Psoas muscle (tissue), 8 donors: ENCODE data around the gene MOSPD3. TPM values are rescaled to one million over a fixed set of nuclear protein-coding genes. Genes with fewer than 3 reads are reported as not detected.
A peak's percentile ranks its signal among the peaks of the same experiment; 100 is the strongest.
"Not testable (repeated sequence)": the region's sequence is repeated elsewhere in the genome, so short reads cannot be mapped to it uniquely, and the experiment has no call there.

ENCODE experiments used
- ATAC-seq, 4 donors: fragments of 200-7000 bp; cut with Tn5 transposase; one replicate each; pipeline ENCODE4 v1.9.1; 2020; ENCODE audit warnings: moderate library complexity in 3 of 4, mild to moderate bottlenecking in 2 of 4
- DNase-seq, 2 donors: peaks; one replicate each; pipeline ENCODE4 v3.0.0-alpha.2; 2020
- H3K27ac ChIP-seq: fragments of 200-600 bp; one replicate; pipeline ENCODE4 v1.8.0; 2022
- H3K27me3 ChIP-seq, 3 donors: fragments of 200-600 bp in 1 of 3; one replicate each; pipeline versions ENCODE4 v1.6.1 to v1.8.0; 2013 to 2022; ENCODE audit warnings: low read length in 2 of 3, mild to moderate bottlenecking in 2 of 3, moderate library complexity in 1 of 3; ENCODE audit not compliant: insufficient read depth in 3 of 3
- H3K36me3 ChIP-seq, 2 donors: fragments of 200-600 bp in 1 of 2; one replicate each; pipeline versions ENCODE4 v1.6.1 to v1.8.0; 2013 to 2022; ENCODE audit warnings: low read depth in 1 of 2, mild to moderate bottlenecking in 1 of 2, moderate library complexity in 1 of 2; ENCODE audit not compliant: insufficient read depth in 1 of 2
- H3K4me1 ChIP-seq: fragments of 200-600 bp; one replicate; pipeline ENCODE4 v1.8.0; 2022
- H3K4me3 ChIP-seq: fragments of 200-600 bp; one replicate; pipeline ENCODE4 v1.8.0; 2022; ENCODE audit warnings: mild to moderate bottlenecking
- H3K9me3 ChIP-seq: fragments of 200-600 bp; one replicate; pipeline ENCODE4 v1.8.0; 2022
- CTCF ChIP-seq: fragments of 200-600 bp; IDR thresholded peaks from one replicate; pipeline ENCODE4 v1.8.0; 2022; ENCODE audit warnings: antibody characterized with exemption
- WGBS, 3 donors: extraction: QIAGEN DNeasy Blood & Tissue Kit; methylation state at CpG; one replicate each; pipeline versions ENCODE4 v1.1.6 to v1.1.7; 2013; 5-methylcytosine and 5-hydroxymethylcytosine counted together
- intact Hi-C, 2 donors: fragments of 100-400 bp; cut with DNase I; formaldehyde crosslinking; loops; one replicate each; pipeline versions ENCODE4 v1.11.0 to v1.14.2; 2022
- polyA plus RNA-seq, 3 donors: library from polyadenylated mRNA; stranded (reverse); fragments of 200-250 nt; gene quantifications; one replicate each; pipeline ENCODE4 v1.2.3, GENCODE V29; 2013
- total RNA-seq, 4 donors: library from RNA; stranded (reverse); fragmentation: NEBNext Ultra II Directional in 2 of 4; extraction: Animal tissue kit (Norgen Biotek cat#: 25700) in 2 of 4; gene quantifications; one replicate each; pipeline versions ENCODE4 v1.2.1 to v1.2.4, GENCODE V29; 2021 to 2023
- donor health status: healthy with polysubstance abuse.
- donor health status: DM: no; HTN: no; CAD: no; lungs with moderate emphysema.
- donor health status: Bipolar disorder and iron deficiency.
- donor health status: healthy.
- donor health status: DM: yes; HTN: yes; CAD: no.
- donor health status: DM: no; HTN: no; CAD: no.
- donor health status: DM: no; HTN: no; CAD: no.
- donor health status: DM: yes; HTN: yes; CAD: no.

The MOSPD3 gene
- total and polyA plus RNA-seq, 7 donors = 6.2 to 11.3 (median 7.0) TPM

- TF ChIP-seq CTCF = no peak
- DNase-seq = no peak
- ATAC-seq = no peak
- no peaks in the 10 kb centered on the region for H3K36me3 ChIP-seq
- H3K27ac ChIP-seq = no peak overlapping the region
- intact Hi-C loops = no loop called here
- peaks cover 0 to 74% (median 14%) of the 10 kb centered on the region in 3 donors for H3K27me3 ChIP-seq
- 48 to 58% (median 54%) methylated on average over 22 to 25 of the region's 25 CpGs for WGBS, 3 donors
- H3K4me3 ChIP-seq = no peak overlapping the region
- no peaks in the 10 kb centered on the region for H3K4me1 ChIP-seq
- no peaks in the 10 kb centered on the region for H3K9me3 ChIP-seq
Measured at GRCh38 chr7:100654908-100655831, 42.8 kb downstream of the MOSPD3 start.

- no peaks in the 10 kb centered on the region for H3K4me1 ChIP-seq
- H3K27me3 ChIP-seq = peaks cover 0 to 68% (median 16%) of the 10 kb centered on the region in 3 donors
- 7 to 8% (median 7%) methylated on average over 55 to 63 of the region's 63 CpGs for WGBS, 3 donors
Measured at GRCh38 chr7:100655908-100656674, 43.8 kb downstream of the MOSPD3 start, which contains the start of gene ACTL6B. TSS of gene ACTL6B (minus strand) at chr7:100656448. CDS start at chr7:100656354, 94 bp downstream.

GRCh38 chr7:100662194-100662776 lies 49.9 kb downstream of the MOSPD3 start:
- 69 to 70% (median 69%) methylated on average over 12 of the region's 12 CpGs for WGBS, 3 donors
- intact Hi-C loops = not testable (repeated sequence)
- DNase-seq = peak in 1 of 2 donors; percentile 34

More at GRCh38 chr7:100655908-100656674, 43.8 kb downstream of the MOSPD3 start, which contains the start of gene ACTL6B:
- H3K9me3 ChIP-seq = no peaks in the 10 kb centered on the region
- ATAC-seq = peak; percentile 76 to 92 (median 88)
- no peak for TF ChIP-seq CTCF
- DNase-seq = peak; percentile 73 to 79
- intact Hi-C loops = no loop called here
- no peak within 1 kb of the TSS for H3K27ac ChIP-seq
- no peaks in the 10 kb centered on the region for H3K36me3 ChIP-seq
- no peak within 1 kb of the TSS for H3K4me3 ChIP-seq

More at GRCh38 chr7:100662194-100662776, 49.9 kb downstream of the MOSPD3 start:
- not testable (repeated sequence) for H3K4me1 ChIP-seq, H3K9me3 ChIP-seq, H3K27ac ChIP-seq, ATAC-seq, H3K4me3 ChIP-seq, H3K36me3 ChIP-seq
- peaks cover 0 to 23% (median 5%) of the 10 kb centered on the region in 3 donors for H3K27me3 ChIP-seq

Other genes with a start within 250 kb of the MOSPD3 start
- gene PILRA, start 239.1 kb upstream of the MOSPD3 start, total RNA-seq = 1 to 10 TPM; 2.1 to 2.7 (median 2.3) TPM
- 1 to 10 TPM in 2 of 3 donors, under 1 TPM in 1; 0.93 to 2.8 (median 1.6) TPM for gene PILRA, start 239.1 kb upstream of the MOSPD3 start, polyA plus RNA-seq
- gene ZCWPW1, start 183.8 kb upstream of the MOSPD3 start, total RNA-seq = 1 to 10 TPM; 3.5 to 5.6 (median 3.7) TPM
- 10 to 100 TPM in 1 of 3 donors, 1 to 10 TPM in 2; 5.5 to 13.2 (median 5.9) TPM for gene ZCWPW1, start 183.8 kb upstream of the MOSPD3 start, polyA plus RNA-seq
- 10 to 100 TPM; 27.2 to 41.5 (median 36.9) TPM for gene MEPCE, start 182.7 kb upstream of the MOSPD3 start, total RNA-seq
- 10 to 100 TPM; 28.7 to 40.5 (median 29.5) TPM for gene MEPCE, start 182.7 kb upstream of the MOSPD3 start, polyA plus RNA-seq
- gene PPP1R35, start 176.0 kb upstream of the MOSPD3 start, total RNA-seq = 10 to 100 TPM in 3 of 4 donors, 1 to 10 TPM in 1; 8.0 to 17.9 (median 13.0) TPM
- 10 to 100 TPM in 2 of 3 donors, 1 to 10 TPM in 1; 9.8 to 22.4 (median 12.8) TPM for gene PPP1R35, start 176.0 kb upstream of the MOSPD3 start, polyA plus RNA-seq
- gene SPACDR, start 148.3 kb upstream of the MOSPD3 start, total RNA-seq = not detected
- gene SPACDR, start 148.3 kb upstream of the MOSPD3 start, polyA plus RNA-seq = under 1 TPM in 2 of 3 donors, not detected in 1; 0.17 to 0.25 TPM
- 10 to 100 TPM; 15.7 to 23.6 (median 17.6) TPM for gene TSC22D4, start 133.3 kb upstream of the MOSPD3 start, total RNA-seq
- 10 to 100 TPM; 16.4 to 24.8 (median 16.7) TPM for gene TSC22D4, start 133.3 kb upstream of the MOSPD3 start, polyA plus RNA-seq
- gene NYAP1, start 128.6 kb upstream of the MOSPD3 start, total RNA-seq = under 1 TPM; 0.08 to 0.32 (median 0.12) TPM
- under 1 TPM; 0.12 to 0.23 (median 0.21) TPM for gene NYAP1, start 128.6 kb upstream of the MOSPD3 start, polyA plus RNA-seq
- 10 to 100 TPM in 1 of 4 donors, 1 to 10 TPM in 3; 5.3 to 14.7 (median 8.0) TPM for gene AGFG2, start 73.3 kb upstream of the MOSPD3 start, total RNA-seq
- gene AGFG2, start 73.3 kb upstream of the MOSPD3 start, polyA plus RNA-seq = 10 to 100 TPM in 1 of 3 donors, 1 to 10 TPM in 2; 4.8 to 12.6 (median 8.9) TPM
- gene SAP25, start 38.6 kb upstream of the MOSPD3 start, total RNA-seq = 1 to 10 TPM in 1 of 4 donors, under 1 TPM in 2, not detected in 1; 0.59 to 1.9 (median 0.59) TPM
- gene SAP25, start 38.6 kb upstream of the MOSPD3 start, polyA plus RNA-seq = under 1 TPM in 2 of 3 donors, not detected in 1; 0.21 to 0.40 TPM
- gene LRCH4, start 26.4 kb upstream of the MOSPD3 start, total RNA-seq = 10 to 100 TPM; 32.5 to 41.5 (median 34.1) TPM
- 10 to 100 TPM; 16.7 to 35.2 (median 28.5) TPM for gene LRCH4, start 26.4 kb upstream of the MOSPD3 start, polyA plus RNA-seq
- gene FBXO24, start 26.2 kb upstream of the MOSPD3 start, total RNA-seq = 1 to 10 TPM in 1 of 4 donors, under 1 TPM in 3; 0.13 to 1.1 (median 0.31) TPM
- gene FBXO24, start 26.2 kb upstream of the MOSPD3 start, polyA plus RNA-seq = under 1 TPM; 0.18 to 0.55 (median 0.23) TPM
- gene PCOLCE, start 10.2 kb upstream of the MOSPD3 start, total RNA-seq = 10 to 100 TPM in 2 of 4 donors, 1 to 10 TPM in 2; 6.2 to 16.9 (median 9.7) TPM
- gene PCOLCE, start 10.2 kb upstream of the MOSPD3 start, polyA plus RNA-seq = 10 to 100 TPM in 1 of 3 donors, 1 to 10 TPM in 2; 4.2 to 11.5 (median 7.7) TPM
- not detected for gene TFR2, start 29.0 kb downstream of the MOSPD3 start, total RNA-seq
- under 1 TPM in 2 of 3 donors, not detected in 1; 0.04 to 0.36 TPM for gene TFR2, start 29.0 kb downstream of the MOSPD3 start, polyA plus RNA-seq
- gene ACTL6B, start 43.9 kb downstream of the MOSPD3 start, total RNA-seq = not detected
- gene ACTL6B, start 43.9 kb downstream of the MOSPD3 start, polyA plus RNA-seq = under 1 TPM in 1 of 3 donors, not detected in 2; 0.03 TPM
- gene GNB2, start 61.2 kb downstream of the MOSPD3 start, total RNA-seq = 100 to 1,000 TPM in 3 of 4 donors, 10 to 100 TPM in 1; 87.1 to 130 (median 121) TPM
- 100 to 1,000 TPM; 112 to 148 (median 117) TPM for gene GNB2, start 61.2 kb downstream of the MOSPD3 start, polyA plus RNA-seq
- 10 to 100 TPM; 18.0 to 39.1 (median 23.9) TPM for gene GIGYF1, start 81.7 kb downstream of the MOSPD3 start, total RNA-seq
- 10 to 100 TPM in 2 of 3 donors, 1 to 10 TPM in 1; 9.9 to 16.1 (median 10.5) TPM for gene GIGYF1, start 81.7 kb downstream of the MOSPD3 start, polyA plus RNA-seq
- 10 to 100 TPM; 28.4 to 44.4 (median 39.4) TPM for gene POP7, start 93.6 kb downstream of the MOSPD3 start, total RNA-seq
- 100 to 1,000 TPM in 1 of 3 donors, 10 to 100 TPM in 2; 74.1 to 129 (median 86.0) TPM for gene POP7, start 93.6 kb downstream of the MOSPD3 start, polyA plus RNA-seq
- not detected for gene EPO, start 107.9 kb downstream of the MOSPD3 start, total RNA-seq
- gene EPO, start 107.9 kb downstream of the MOSPD3 start, polyA plus RNA-seq = not detected
- gene ZAN, start 121.1 kb downstream of the MOSPD3 start, total RNA-seq = not detected
- not detected for gene ZAN, start 121.1 kb downstream of the MOSPD3 start, polyA plus RNA-seq
- 10 to 100 TPM; 10.3 to 13.9 (median 11.3) TPM for gene EPHB4, start 215.0 kb downstream of the MOSPD3 start, total RNA-seq
- 1 to 10 TPM; 5.1 to 9.2 (median 5.1) TPM for gene EPHB4, start 215.0 kb downstream of the MOSPD3 start, polyA plus RNA-seq
- gene SLC12A9, start 240.2 kb downstream of the MOSPD3 start, total RNA-seq = 1 to 10 TPM; 2.9 to 4.7 (median 3.9) TPM
- 1 to 10 TPM; 2.2 to 3.3 (median 2.5) TPM for gene SLC12A9, start 240.2 kb downstream of the MOSPD3 start, polyA plus RNA-seq